ENCODE measurements around the gene RAD9A.

GRCh38 chr11:67400942-67401494 is 9.2 kb downstream of the RAD9A start:
- TF ChIP-seq CTCF (IDR thresholded peaks at IDR 0.05) (no peak), POLR2AphosphoS5 (IDR thresholded peaks at IDR 0.05) (no peak), POLR2A (IDR thresholded peaks at IDR 0.05) (no peak)

Measured in breast epithelium (tissue), 3 donors.